ENCODE results near the gene PRRG3. TPM values are rescaled to one million over a fixed set of nuclear protein-coding genes. Genes with fewer than 3 reads are reported as not detected.
A peak's percentile ranks its signal among the peaks of the same experiment; 100 is the strongest.

PRRG3 gene
- total and polyA plus RNA-seq, 9 donors, result 0.34 to 9.2 (median 2.7) TPM

DNA sequence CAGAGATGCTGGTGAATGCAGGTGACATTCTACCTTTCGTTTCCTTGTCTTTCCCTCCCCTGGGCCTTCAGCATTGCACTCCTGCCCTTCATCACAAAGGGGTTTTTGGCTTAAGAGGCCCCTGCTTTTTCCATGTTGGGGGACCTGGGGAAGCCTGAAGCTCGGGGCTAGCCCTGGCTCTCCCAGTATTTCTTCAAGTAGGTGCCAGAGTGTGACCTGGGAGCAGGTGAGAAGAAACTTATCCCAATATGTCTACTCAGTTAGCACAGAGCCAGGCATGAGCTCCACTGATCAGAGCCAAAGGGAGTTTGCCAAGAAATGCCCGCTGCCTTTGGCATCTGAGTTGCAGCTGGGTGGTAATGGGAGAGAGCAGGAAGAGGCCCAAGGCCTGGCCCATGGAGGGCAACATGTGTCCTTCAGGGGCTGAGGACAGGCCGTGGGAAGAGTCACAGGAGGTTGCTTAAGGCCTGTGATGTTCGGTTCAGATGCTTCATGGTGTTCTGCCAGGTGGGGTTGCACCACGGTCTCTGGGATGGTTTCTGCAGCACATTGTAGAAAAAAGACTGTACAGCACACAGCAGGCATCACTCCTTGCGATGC lies 7.6 kb downstream of the PRRG3 start:
- 59 to 63% (median 61%) methylated on average over 7 of the region's 7 CpGs for WGBS, 3 donors
- Histone ChIP-seq H3K4me1 (ENCODE audit: insufficient read depth) (no peaks in the 10 kb centered on the region), H3K27me3 (no peaks in the 10 kb centered on the region), H3K4me3 (no peak overlapping the region), H3K27ac (no peak overlapping the region), H3K36me3 (no peaks in the 10 kb centered on the region), H3K9me3 (no peaks in the 10 kb centered on the region)
- intact Hi-C loops (cut with DNase I), result no loop called here
- no peak for DNase-seq
- TF ChIP-seq, protein P1, sequence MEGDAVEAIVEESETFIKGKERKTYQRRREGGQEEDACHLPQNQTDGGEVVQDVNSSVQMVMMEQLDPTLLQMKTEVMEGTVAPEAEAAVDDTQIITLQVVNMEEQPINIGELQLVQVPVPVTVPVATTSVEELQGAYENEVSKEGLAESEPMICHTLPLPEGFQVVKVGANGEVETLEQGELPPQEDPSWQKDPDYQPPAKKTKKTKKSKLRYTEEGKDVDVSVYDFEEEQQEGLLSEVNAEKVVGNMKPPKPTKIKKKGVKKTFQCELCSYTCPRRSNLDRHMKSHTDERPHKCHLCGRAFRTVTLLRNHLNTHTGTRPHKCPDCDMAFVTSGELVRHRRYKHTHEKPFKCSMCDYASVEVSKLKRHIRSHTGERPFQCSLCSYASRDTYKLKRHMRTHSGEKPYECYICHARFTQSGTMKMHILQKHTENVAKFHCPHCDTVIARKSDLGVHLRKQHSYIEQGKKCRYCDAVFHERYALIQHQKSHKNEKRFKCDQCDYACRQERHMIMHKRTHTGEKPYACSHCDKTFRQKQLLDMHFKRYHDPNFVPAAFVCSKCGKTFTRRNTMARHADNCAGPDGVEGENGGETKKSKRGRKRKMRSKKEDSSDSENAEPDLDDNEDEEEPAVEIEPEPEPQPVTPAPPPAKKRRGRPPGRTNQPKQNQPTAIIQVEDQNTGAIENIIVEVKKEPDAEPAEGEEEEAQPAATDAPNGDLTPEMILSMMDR (IDR thresholded peaks at IDR 0.05), result no peak
- TF ChIP-seq POLR2A (IDR thresholded peaks at IDR 0.05) (no peak), EP300 (IDR thresholded peaks at IDR 0.05) (no peak)

DNA sequence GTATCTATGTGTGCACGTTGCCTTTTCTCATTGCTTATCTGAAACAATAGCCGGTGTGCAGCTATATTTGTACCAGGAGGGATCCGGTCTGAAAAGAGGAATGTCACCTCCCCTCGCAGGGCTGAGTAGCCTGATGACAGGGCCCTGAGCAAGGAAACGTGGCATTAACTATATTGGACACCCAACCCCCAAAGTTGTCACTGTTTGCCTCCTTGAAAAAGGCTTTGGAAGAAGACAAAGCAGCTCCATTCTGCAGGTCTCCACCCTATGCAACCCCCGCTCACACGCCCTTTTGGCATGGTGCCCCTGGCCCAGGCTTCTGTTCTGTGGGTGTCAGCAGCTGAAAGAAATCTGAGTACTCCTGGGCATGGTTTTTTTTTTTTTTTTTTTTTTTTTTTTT lies 8.2 kb downstream of the PRRG3 start:
- TF ChIP-seq EP300 (IDR thresholded peaks at IDR 0.05), result no peak
- no peak for TF ChIP-seq POLR2A (IDR thresholded peaks at IDR 0.05)
- TF ChIP-seq, protein P1 (IDR thresholded peaks at IDR 0.05), result no peak
- Histone ChIP-seq H3K4me3 (no peak overlapping the region), H3K36me3 (no peaks in the 10 kb centered on the region), H3K27ac (no peak overlapping the region), H3K9me3 (no peaks in the 10 kb centered on the region), H3K27me3 (no peaks in the 10 kb centered on the region), H3K4me1 (ENCODE audit: insufficient read depth) (no peaks in the 10 kb centered on the region)
- WGBS, 3 donors, result 25 to 42% (median 33%) methylated on average over 7 of the region's 7 CpGs
- DNase-seq, result peak; percentile 33 to 69 (median 50)
- intact Hi-C loops (cut with DNase I), result no loop called here

DNA sequence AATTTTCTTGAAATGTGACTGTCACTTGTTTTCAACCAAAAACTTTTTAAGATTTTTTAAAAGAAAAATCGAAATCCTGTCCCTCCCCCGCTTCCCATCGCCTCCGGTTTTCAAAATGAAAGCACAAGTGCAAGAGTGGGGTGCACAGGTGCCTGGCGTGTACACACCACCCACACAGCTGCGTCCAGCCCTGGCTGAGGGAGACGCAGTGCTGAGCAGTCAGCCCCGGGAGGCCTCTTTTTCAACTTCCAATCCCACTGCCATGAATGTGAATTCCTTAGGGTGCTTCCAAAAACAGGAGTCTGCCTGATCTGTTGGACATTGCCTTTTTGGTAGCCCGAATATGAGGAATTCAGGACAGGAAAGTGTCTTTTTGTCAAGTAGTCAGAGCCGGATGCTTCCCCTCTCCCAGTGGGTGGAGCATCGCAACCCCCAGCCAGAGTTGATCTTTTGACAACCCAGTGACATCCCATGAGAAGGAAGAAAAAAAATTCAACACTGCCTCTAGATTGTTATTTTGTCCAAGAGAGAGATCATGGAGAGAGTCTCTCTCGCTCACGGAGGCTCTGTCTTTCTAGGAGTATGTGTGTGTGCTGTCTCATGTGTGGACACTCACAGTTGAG lies 8.9 kb downstream of the PRRG3 start:
- TF ChIP-seq, protein P1 (IDR thresholded peaks at IDR 0.05), result no peak
- TF ChIP-seq EP300 (IDR thresholded peaks at IDR 0.05), result no peak
- Histone ChIP-seq H3K36me3 (no peaks in the 10 kb centered on the region), H3K4me1 (ENCODE audit: insufficient read depth) (no peaks in the 10 kb centered on the region), H3K4me3 (no peak overlapping the region), H3K27ac (no peak overlapping the region), H3K27me3 (no peaks in the 10 kb centered on the region), H3K9me3 (no peaks in the 10 kb centered on the region)
- no peak for DNase-seq
- intact Hi-C loops (cut with DNase I), result no loop called here
- WGBS, 3 donors, result 47 to 54% (median 50%) methylated on average over 13 of the region's 13 CpGs

DNA sequence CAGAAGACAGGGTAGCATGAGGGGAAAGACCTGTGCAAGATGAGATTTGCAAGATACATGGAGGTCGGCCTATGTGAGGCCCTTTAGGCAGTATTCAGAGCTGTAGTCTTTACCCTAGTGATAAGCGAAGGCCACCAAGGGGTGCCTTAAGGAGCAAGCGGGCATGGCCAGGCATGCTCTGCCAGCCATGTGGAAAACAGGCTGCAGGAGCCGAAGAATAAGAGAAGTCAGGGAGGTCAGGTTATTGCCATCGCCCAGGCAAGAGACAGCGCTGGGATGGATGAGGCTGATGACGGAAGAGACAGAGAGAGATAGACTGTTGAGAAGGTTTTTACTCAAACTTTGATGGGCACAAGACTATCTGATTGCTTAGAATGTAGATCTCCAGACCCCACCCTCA lies 13.6 kb downstream of the PRRG3 start:
- Histone ChIP-seq H3K36me3 (no peaks in the 10 kb centered on the region), H3K27me3 (no peaks in the 10 kb centered on the region), H3K4me3 (no peak overlapping the region), H3K27ac (no peak overlapping the region), H3K9me3 (no peaks in the 10 kb centered on the region), H3K4me1 (ENCODE audit: insufficient read depth) (no peaks in the 10 kb centered on the region)
- intact Hi-C loops (cut with DNase I), result no loop called here
- 82 to 94% (median 83%) methylated on average over 7 of the region's 7 CpGs for WGBS, 3 donors
- TF ChIP-seq EP300 (IDR thresholded peaks at IDR 0.05), result no peak
- TF ChIP-seq POLR2A (IDR thresholded peaks at IDR 0.05), result no peak
- TF ChIP-seq, protein P1 (IDR thresholded peaks at IDR 0.05), result no peak
- no peak for DNase-seq

All from ovary (tissue), 9 donors.